GM19239 (cell line): ENCODE results near the gene HLA-DMB.
A peak's percentile ranks its signal among the peaks of the same experiment; 100 is the strongest.

ENCODE experiments used
- DNase-seq: peaks from one replicate; pipeline ENCODE4 v3.0.0; 2011; ENCODE audit warnings: low spot score; ENCODE audit not compliant: insufficient read length
- FAIRE-seq: peaks from 2 replicates; lab custom pipeline; 2011; peaks lifted over from hg19 to GRCh38; lab: Jason Lieb, UNC

HLA-DMB gene

GRCh38 chr6:32931211-32931610 is 9.6 kb downstream of the HLA-DMB start:
- no peak for DNase-seq
- FAIRE-seq = no peak

GRCh38 chr6:32922083-32922482 is 18.7 kb downstream of the HLA-DMB start:
- no peak for FAIRE-seq

GRCh38 chr6:32920715-32921114 is 20.1 kb downstream of the HLA-DMB start:
- FAIRE-seq (peak; percentile 63), DNase-seq (no peak)

More at GRCh38 chr6:32922083-32922482, 18.7 kb downstream of the HLA-DMB start:
- no peak for DNase-seq

- FAIRE-seq (no peak), DNase-seq (no peak)
Observed at GRCh38 chr6:32912951-32913350, 27.9 kb downstream of the HLA-DMB start.

GRCh38 chr6:32908897-32909296 is 31.9 kb downstream of the HLA-DMB start:
- FAIRE-seq (no peak), DNase-seq (no peak)

GRCh38 chr6:32906539-32906938 is 34.3 kb downstream of the HLA-DMB start:
- no peak for DNase-seq
- no peak for FAIRE-seq

GRCh38 chr6:32905078-32905477 is 35.8 kb downstream of the HLA-DMB start:
- DNase-seq (no peak), FAIRE-seq (no peak)

- FAIRE-seq = peak; percentile 68
- DNase-seq = no peak
Observed at GRCh38 chr6:32903952-32904351, 36.9 kb downstream of the HLA-DMB start.

- no peak for FAIRE-seq
- DNase-seq = no peak
Observed at GRCh38 chr6:32895006-32895345, 45.9 kb downstream of the HLA-DMB start.

GRCh38 chr6:32894085-32895005 is 46.5 kb downstream of the HLA-DMB start:
- peak; percentile 95 for FAIRE-seq
- DNase-seq = peak; percentile 86

- DNase-seq = no peak
- no peak for FAIRE-seq
Observed at GRCh38 chr6:32890831-32891230, 50.0 kb downstream of the HLA-DMB start.

GRCh38 chr6:32889533-32889932 is 51.3 kb downstream of the HLA-DMB start:
- FAIRE-seq (no peak), DNase-seq (no peak)

GRCh38 chr6:32888576-32888975 is 52.3 kb downstream of the HLA-DMB start:
- no peak for DNase-seq
- FAIRE-seq = no peak

GRCh38 chr6:32887616-32888015 is 53.2 kb downstream of the HLA-DMB start:
- no peak for FAIRE-seq
- DNase-seq = no peak

- DNase-seq (no peak), FAIRE-seq (no peak)
Observed at GRCh38 chr6:32886681-32887383, 54.0 kb downstream of the HLA-DMB start.

- peak; percentile 58 for FAIRE-seq
- peak; percentile 22 for DNase-seq
Observed at GRCh38 chr6:32885698-32886286, 55.0 kb downstream of the HLA-DMB start.
